MM.1S (cell line): Measurements from ENCODE around the gene GPC3.

Experiments used
- DNase-seq: peaks from one replicate; pipeline ENCODE4 v3.0.0-alpha.2; 2015
- H2AFZ ChIP-seq: fragments of 300-600 bp; sonication (generic); 2 replicates; pipeline ENCODE4 v1.6.0; 2016; ENCODE audit warnings: antibody characterized with exemption, low read length
- H3F3A ChIP-seq: fragments of 300-600 bp; sonication (generic); 2 replicates; pipeline ENCODE4 v1.6.1; 2016; ENCODE audit warnings: mild to moderate bottlenecking, antibody characterized with exemption, low read length, moderate library complexity, mixed read lengths; ENCODE audit not compliant: insufficient read depth
- H3K27ac ChIP-seq: fragments of 300-600 bp; sonication (generic); 2 replicates; pipeline ENCODE4 v1.5.1; 2016; ENCODE audit warnings: mild to moderate bottlenecking, low read length
- H3K27me3 ChIP-seq: fragments of 300-600 bp; sonication (generic); replicated peaks from 2 replicates; pipeline ENCODE4 v1.6.0; 2016; ENCODE audit warnings: low read length; ENCODE audit not compliant: insufficient read depth
- H3K36me3 ChIP-seq: fragments of 300-600 bp; sonication (generic); replicated peaks from 2 replicates; pipeline ENCODE4 v1.6.1; 2016; ENCODE audit warnings: mild to moderate bottlenecking, low read length, mixed read lengths; ENCODE audit not compliant: insufficient read depth
- H3K4me1 ChIP-seq: fragments of 300-600 bp; sonication (generic); 2 replicates; pipeline ENCODE4 v1.6.1; 2016; ENCODE audit warnings: low read length, mixed read lengths
- H3K4me2 ChIP-seq: fragments of 300-600 bp; sonication (generic); 2 replicates; pipeline ENCODE4 v1.6.0; 2016; ENCODE audit warnings: low read depth, low read length
- H3K4me3 ChIP-seq: fragments of 300-600 bp; sonication (generic); 2 replicates; pipeline ENCODE4 v1.5.1; 2016; ENCODE audit warnings: low read length, mixed read lengths
- H3K79me2 ChIP-seq: fragments of 300-600 bp; sonication (generic); 2 replicates; pipeline ENCODE4 v1.6.1; 2016; ENCODE audit warnings: mixed run types, low read length, mixed read lengths
- H3K9ac ChIP-seq: fragments of 300-600 bp; sonication (generic); 2 replicates; pipeline ENCODE4 v1.6.1; 2016; ENCODE audit warnings: low read length, mixed read lengths
- H3K9me2 ChIP-seq: fragments of 300-600 bp; sonication (generic); replicated peaks from 2 replicates; pipeline ENCODE4 v1.6.1; 2016; ENCODE audit warnings: mild to moderate bottlenecking, low read length, mixed read lengths; ENCODE audit not compliant: insufficient read depth
- H3K9me3 ChIP-seq: fragments of 300-600 bp; sonication (generic); replicated peaks from 2 replicates; pipeline ENCODE4 v1.6.1; 2016; ENCODE audit warnings: mild to moderate bottlenecking, low read length, mixed read lengths; ENCODE audit not compliant: insufficient read depth
- H4K20me1 ChIP-seq: fragments of 300-600 bp; sonication (generic); 2 replicates; pipeline ENCODE4 v1.6.1; 2016; ENCODE audit warnings: mild to moderate bottlenecking, low read length, moderate library complexity, mixed read lengths; ENCODE audit not compliant: insufficient read depth
- EZH2 ChIP-seq: fragments of 300-600 bp; sonication (generic); optimal IDR thresholded peaks from 2 replicates; pipeline ENCODE3; 2017; ENCODE audit warnings: low read depth, mild to moderate bottlenecking, antibody characterized with exemption, low read length, mixed read lengths
- EZH2phosphoT487 ChIP-seq: fragments of 300-600 bp; sonication (generic); IDR thresholded peaks from 2 replicates; pipeline ENCODE4 v1.6.1; 2018; ENCODE audit warnings: antibody characterized with exemption, low read length
- TF ChIP-seq, protein P1 (sequence below): fragments of 300-600 bp; sonication (generic); IDR thresholded peaks from 2 replicates; pipeline ENCODE4 v1.5.1; 2016; ENCODE audit warnings: antibody characterized with exemption, low read length, mixed read lengths

GPC3 gene

DNA sequence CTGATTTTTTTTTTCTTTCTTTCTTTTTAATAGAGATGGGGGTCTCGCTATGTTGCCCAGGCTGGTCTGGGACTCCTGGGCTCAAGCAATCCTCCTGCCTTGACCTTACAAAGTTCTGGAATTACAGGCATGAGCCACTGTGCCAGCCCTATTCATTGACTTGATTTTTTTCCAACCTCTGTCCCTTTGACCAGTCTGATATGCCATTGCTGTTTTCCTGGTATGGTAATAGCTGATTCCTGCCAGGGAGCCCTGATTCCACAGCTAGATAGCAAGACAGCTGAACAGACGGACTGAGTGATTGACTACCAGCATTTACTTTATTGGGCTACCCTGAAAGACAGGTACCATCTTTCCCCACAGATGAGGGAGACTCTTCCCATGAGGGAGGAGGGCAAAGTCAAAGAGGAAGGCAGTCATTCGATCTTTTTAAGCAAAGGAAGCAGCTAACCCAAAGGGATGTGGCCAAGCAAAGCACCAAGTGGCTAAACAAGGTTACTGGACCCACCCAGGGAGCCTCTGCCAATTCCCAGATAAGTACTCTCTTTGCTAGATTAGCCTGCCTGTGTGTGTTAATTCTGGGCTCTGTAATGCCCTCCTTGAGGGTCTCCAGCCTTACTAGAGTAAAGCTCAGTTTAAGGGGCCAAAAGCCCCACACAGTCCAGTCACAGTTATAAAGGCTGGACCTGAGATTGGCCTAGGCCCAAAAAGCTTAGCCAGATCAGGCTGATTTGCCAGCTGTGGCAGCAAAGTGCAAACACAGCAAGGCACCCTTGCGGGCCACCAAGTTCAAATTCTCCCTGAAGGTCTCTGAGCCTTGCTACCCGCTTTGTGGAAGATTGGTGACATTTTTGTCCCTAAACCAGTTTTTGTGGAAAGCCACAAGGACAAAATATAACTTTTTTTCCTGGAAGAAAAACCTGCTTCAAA is 377.7 kb downstream of the GPC3 start:
- H3K79me2 ChIP-seq: no peaks in the 10 kb centered on the region
- DNase-seq: peak; percentile 51
- peak overlapping the region; percentile 65; the same call in 1 of the 2 replicates for H3K27ac ChIP-seq
- no peak overlapping the region for H3K9ac ChIP-seq
- H3K9me2 ChIP-seq: no peaks in the 10 kb centered on the region
- peaks cover 41% of the 10 kb centered on the region for H3K4me1 ChIP-seq
- H4K20me1 ChIP-seq: no peaks in the 10 kb centered on the region
- H3K27me3 ChIP-seq: no peaks in the 10 kb centered on the region
- H3K4me3 ChIP-seq: no peak overlapping the region
- no peak for TF ChIP-seq EZH2
- no peak for TF ChIP-seq EZH2phosphoT487
- TF ChIP-seq, protein P1, sequence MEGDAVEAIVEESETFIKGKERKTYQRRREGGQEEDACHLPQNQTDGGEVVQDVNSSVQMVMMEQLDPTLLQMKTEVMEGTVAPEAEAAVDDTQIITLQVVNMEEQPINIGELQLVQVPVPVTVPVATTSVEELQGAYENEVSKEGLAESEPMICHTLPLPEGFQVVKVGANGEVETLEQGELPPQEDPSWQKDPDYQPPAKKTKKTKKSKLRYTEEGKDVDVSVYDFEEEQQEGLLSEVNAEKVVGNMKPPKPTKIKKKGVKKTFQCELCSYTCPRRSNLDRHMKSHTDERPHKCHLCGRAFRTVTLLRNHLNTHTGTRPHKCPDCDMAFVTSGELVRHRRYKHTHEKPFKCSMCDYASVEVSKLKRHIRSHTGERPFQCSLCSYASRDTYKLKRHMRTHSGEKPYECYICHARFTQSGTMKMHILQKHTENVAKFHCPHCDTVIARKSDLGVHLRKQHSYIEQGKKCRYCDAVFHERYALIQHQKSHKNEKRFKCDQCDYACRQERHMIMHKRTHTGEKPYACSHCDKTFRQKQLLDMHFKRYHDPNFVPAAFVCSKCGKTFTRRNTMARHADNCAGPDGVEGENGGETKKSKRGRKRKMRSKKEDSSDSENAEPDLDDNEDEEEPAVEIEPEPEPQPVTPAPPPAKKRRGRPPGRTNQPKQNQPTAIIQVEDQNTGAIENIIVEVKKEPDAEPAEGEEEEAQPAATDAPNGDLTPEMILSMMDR: no peak
- no peaks in the 10 kb centered on the region for H3K9me3 ChIP-seq
- peak overlapping the region; percentile 36; the same call in 1 of the 2 replicates for H3K4me2 ChIP-seq
- no peaks in the 10 kb centered on the region for H3K36me3 ChIP-seq
- H2AFZ ChIP-seq: peak overlapping the region; percentile 47
- H3F3A ChIP-seq: peaks cover 5% of the 10 kb centered on the region; the same call in 1 of the 2 replicates

DNA sequence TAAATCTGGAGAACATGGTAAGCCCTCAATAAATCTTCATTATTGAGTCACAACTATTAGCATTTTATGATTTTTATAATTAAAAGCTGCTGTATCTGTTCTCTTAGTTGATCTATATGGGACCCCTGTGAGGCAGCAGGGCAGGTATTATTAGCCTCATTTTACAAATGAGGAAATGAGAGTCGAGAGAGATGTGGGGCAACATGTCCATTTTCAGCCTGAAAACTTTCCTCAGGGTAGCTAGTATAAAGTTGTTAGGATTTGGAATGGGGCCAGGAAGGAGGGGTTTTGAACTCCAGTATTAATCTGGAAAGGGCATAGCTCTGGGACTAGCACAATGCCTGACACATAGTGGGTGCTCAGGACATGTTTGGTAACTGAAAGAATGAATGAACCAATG is 378.4 kb downstream of the GPC3 start:
- Histone ChIP-seq H3K27me3 (no peaks in the 10 kb centered on the region), H3K27ac (no peak overlapping the region), H3K4me3 (no peak overlapping the region), H3K4me2 (no peak overlapping the region), H4K20me1 (no peaks in the 10 kb centered on the region), H2AFZ (no peak overlapping the region), H3K9me3 (no peaks in the 10 kb centered on the region), H3K79me2 (no peaks in the 10 kb centered on the region), H3F3A (peaks cover 5% of the 10 kb centered on the region; the same call in 1 of the 2 replicates), H3K36me3 (no peaks in the 10 kb centered on the region), H3K4me1 (peaks cover 41% of the 10 kb centered on the region), H3K9ac (no peak overlapping the region), H3K9me2 (no peaks in the 10 kb centered on the region)
- no peak for DNase-seq
- TF ChIP-seq, protein P1: no peak
- no peak for TF ChIP-seq EZH2phosphoT487
- no peak for TF ChIP-seq EZH2

DNA sequence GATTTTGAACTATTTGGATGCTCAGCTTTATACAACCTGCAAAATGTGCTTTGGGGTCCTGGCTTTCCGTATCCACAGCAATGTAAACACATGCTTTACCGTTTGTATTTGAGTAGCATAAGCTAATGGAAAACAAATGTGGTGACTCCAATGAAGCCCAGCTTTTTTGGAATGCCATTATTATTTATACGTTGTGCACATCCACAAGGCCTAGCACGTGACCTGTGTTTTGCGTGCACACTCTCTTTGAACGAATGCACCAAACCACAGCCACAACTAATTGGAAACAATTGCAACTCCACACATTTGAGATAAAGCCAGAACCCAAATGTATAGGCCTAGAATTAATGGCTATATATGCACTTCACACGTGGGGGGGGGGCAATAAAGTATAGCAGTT is 380.6 kb downstream of the GPC3 start:
- H2AFZ ChIP-seq: no peak overlapping the region
- no peak for DNase-seq
- no peaks in the 10 kb centered on the region for H3K9me2 ChIP-seq
- no peaks in the 10 kb centered on the region for H3K9me3 ChIP-seq
- H3K9ac ChIP-seq: no peak overlapping the region
- H3K36me3 ChIP-seq: no peaks in the 10 kb centered on the region
- no peaks in the 10 kb centered on the region for H3K79me2 ChIP-seq
- no peaks in the 10 kb centered on the region for H3K27me3 ChIP-seq
- H3K4me1 ChIP-seq: peaks cover 30% of the 10 kb centered on the region
- no peak overlapping the region for H3K4me2 ChIP-seq
- H3F3A ChIP-seq: peaks cover 5% of the 10 kb centered on the region; the same call in 1 of the 2 replicates
- no peak overlapping the region for H3K27ac ChIP-seq
- H4K20me1 ChIP-seq: no peaks in the 10 kb centered on the region
- TF ChIP-seq, protein P1: no peak
- TF ChIP-seq EZH2: no peak
- no peak for TF ChIP-seq EZH2phosphoT487
- no peak overlapping the region for H3K4me3 ChIP-seq
